HCT116 (cell line): Measurements from ENCODE around the gene HTR3A. TPM values are rescaled to one million over a fixed set of nuclear protein-coding genes. Genes with fewer than 3 reads are reported as not detected.

Source experiments
- ATAC-seq: fragments of 200-7000 bp; cut with Tn5 transposase; 2 replicates; pipeline ENCODE4 v1.9.1; 2020; ENCODE audit warnings: mild to moderate bottlenecking, moderate library complexity
- BruUV-seq: library from RNA; stranded (reverse); fragments of 400-500 nt; replicated peaks from 2 replicates; lab custom pipeline; 2021; lab: Mats Ljungman, UMichigan
- CTCF ChIA-PET: fragments of 300-600 bp; sonication (Branson Sonifier 250); formaldehyde crosslinking; loops from one replicate; lab custom pipeline; 2021; ENCODE audit warnings: antibody characterized with exemption; lab: Charles Lee
- POLR2A ChIA-PET: fragments of 300-600, 350-600 bp; sonication (Branson Sonifier 250); formaldehyde crosslinking; loops from one replicate; lab custom pipeline; 2021; ENCODE audit warnings: antibody characterized with exemption; lab: Charles Lee
- RAD21 ChIA-PET, 2 experiments: fragments of 300-600 bp; sonication (Branson Sonifier 250); formaldehyde crosslinking; loops; one replicate each; lab custom pipeline; 2023; ENCODE audit warnings: low total read pairs in 2 of 2; ENCODE audit not compliant: uncharacterized antibody in 2 of 2, unreplicated experiment in 2 of 2, low non-redundant PET in 1 of 2; lab: Charles Lee
- DNase-seq: peaks from one replicate; pipeline ENCODE4 v3.0.0-alpha.2; 2010; ENCODE audit warnings: low read depth, low spot score
- H2AFZ ChIP-seq: fragments of 200-600 bp; shearing (Covaris generic), sonication (generic); 2 replicates; pipeline ENCODE4 v1.6.1; 2017; ENCODE audit warnings: low read depth, mixed run types, mixed read lengths, antibody characterized with exemption, low read length; ENCODE audit not compliant: poor library complexity, severe bottlenecking
- H3K27ac ChIP-seq: 2 replicates; pipeline ENCODE4 v1.5.1; 2012; ENCODE audit warnings: low read depth, low read length
- H3K27me3 ChIP-seq: fragments of 200-600 bp; sonication (generic); 2 replicates; pipeline ENCODE4 v1.6.1; 2016; ENCODE audit warnings: mixed run types, low read length, mixed read lengths; ENCODE audit not compliant: insufficient read depth
- H3K36me3 ChIP-seq, 2 experiments: fragments of 200-500 bp in 1 of 2; fragments of 200-600 bp in 1 of 2; sonication (Bioruptor generic) in 1 of 2; sonication (generic) in 1 of 2; 2 replicates each; pipeline versions ENCODE4 v1.5.1 to v1.6.1; 2014 to 2016; ENCODE audit warnings: low read length in 2 of 2, inconsistent platforms in 1 of 2, mixed read lengths in 1 of 2, mixed run types in 1 of 2; ENCODE audit not compliant: insufficient read depth in 2 of 2, control insufficient read depth in 1 of 2
- H3K4me1 ChIP-seq, 2 experiments: fragments of 200-600 bp in 1 of 2; sonication (generic) in 1 of 2; 2 replicates each; pipeline versions ENCODE4 v1.5.1 to v1.6.1; 2012 to 2017; ENCODE audit warnings: low read length in 2 of 2, inconsistent platforms in 1 of 2, mild to moderate bottlenecking in 1 of 2, mixed read lengths in 1 of 2, mixed run types in 1 of 2, moderate library complexity in 1 of 2; ENCODE audit not compliant: insufficient read depth in 2 of 2, control insufficient read depth in 1 of 2
- H3K4me2 ChIP-seq: fragments of 200-600 bp; sonication (generic); 2 replicates; pipeline ENCODE4 v1.6.1; 2017; ENCODE audit warnings: mixed run types, low read length, mixed read lengths
- H3K4me3 ChIP-seq, 2 experiments: fragments of 200-600 bp in 1 of 2; sonication (generic) in 1 of 2; replicated peaks in 1 of 2; 2 replicates each; pipeline ENCODE4 v1.5.1; 2011 to 2016; ENCODE audit warnings: low read length in 2 of 2, control low read depth in 1 of 2, low read depth in 1 of 2, mild to moderate bottlenecking in 1 of 2, mixed read lengths in 1 of 2, mixed run types in 1 of 2
- H3K79me2 ChIP-seq: fragments of 200-600 bp; sonication (generic); 2 replicates; pipeline ENCODE4 v1.6.1; 2017; ENCODE audit warnings: mild to moderate bottlenecking, mixed run types, low read length, moderate library complexity, mixed read lengths; ENCODE audit not compliant: insufficient read depth
- H3K9ac ChIP-seq: fragments of 200-600 bp; sonication (generic); 2 replicates; pipeline ENCODE4 v1.6.1; 2016; ENCODE audit warnings: low read length, mixed read lengths
- H3K9me2 ChIP-seq: fragments of 200-600 bp; sonication (generic), shearing (Covaris generic); 2 replicates; pipeline ENCODE4 v1.6.1; 2017; ENCODE audit warnings: mixed run types, mild to moderate bottlenecking, moderate library complexity; ENCODE audit not compliant: insufficient read depth
- H3K9me3 ChIP-seq, 2 experiments: fragments of 200-500 bp in 1 of 2; fragments of 200-600 bp in 1 of 2; sonication (Bioruptor generic) in 1 of 2; sonication (generic) in 1 of 2; 2 replicates each; pipeline ENCODE4 v1.6.1; 2014 to 2017; ENCODE audit warnings: low read length in 2 of 2, mixed read lengths in 2 of 2, inconsistent platforms in 1 of 2, low read depth in 1 of 2, mild to moderate bottlenecking in 1 of 2, mixed run types in 1 of 2, moderate library complexity in 1 of 2; ENCODE audit not compliant: control insufficient read depth in 1 of 2, insufficient read depth in 1 of 2
- H4K20me1 ChIP-seq: fragments of 200-600 bp; sonication (generic), shearing (Covaris generic); 2 replicates; pipeline ENCODE4 v1.6.1; 2017; ENCODE audit warnings: mixed run types, mild to moderate bottlenecking, moderate library complexity; ENCODE audit not compliant: insufficient read depth
- EGR1 ChIP-seq: IDR thresholded peaks from 2 replicates; pipeline ENCODE4 v1.6.1; 2012; ENCODE audit warnings: low read depth
- EZH2 ChIP-seq: fragments of 200-600 bp; sonication (generic); IDR thresholded peaks from 2 replicates; pipeline ENCODE4 v1.6.1; 2017; ENCODE audit warnings: antibody characterized with exemption, mixed run types
- FOSL1 ChIP-seq: IDR thresholded peaks from 2 replicates; pipeline ENCODE4 v1.6.1; 2012; ENCODE audit warnings: low read depth
- POLR2AphosphoS5 ChIP-seq: IDR thresholded peaks from 2 replicates; pipeline ENCODE4 v1.6.1; 2011; ENCODE audit warnings: mild to moderate bottlenecking, low read depth, low read length, moderate library complexity
- TCF7L2 ChIP-seq: IDR thresholded peaks from 2 replicates; pipeline ENCODE4 v1.7.0; 2011; ENCODE audit warnings: borderline replicate concordance, inconsistent platforms; ENCODE audit not compliant: insufficient read depth, insufficient read length; ENCODE audit errors: extremely low read depth
- ZFX ChIP-seq: fragments of 450-650 bp; IDR thresholded peaks from 2 replicates; pipeline ENCODE4 v1.6.1; 2017
- ZNF274 ChIP-seq: fragments of 200-500 bp; sonication (Bioruptor generic); IDR thresholded peaks from 2 replicates; pipeline ENCODE4 v1.6.1; 2014; ENCODE audit warnings: mild to moderate bottlenecking, low read depth, low read length, inconsistent platforms
- intact Hi-C: fragments of 100-400 bp; cut with micrococcal nuclease; formaldehyde crosslinking; loops from 2 replicates; pipeline ENCODE4 v1.10.0; 2022
- total RNA-seq: library from RNA; stranded (reverse); gene quantifications from one replicate; pipeline ENCODE4 v1.2.1, GENCODE V29; 2021; ENCODE audit not compliant: unreplicated experiment
- TF ChIP-seq, protein P1 (sequence below): IDR thresholded peaks from 2 replicates; pipeline ENCODE4 v1.6.1; 2011; ENCODE audit warnings: mild to moderate bottlenecking, low read length, moderate library complexity; ENCODE audit not compliant: insufficient replicate concordance; ENCODE audit errors: extremely low read depth

HTR3A gene
- total RNA-seq, 1 experiment from 2014 or later = 0.12 TPM

DNA sequence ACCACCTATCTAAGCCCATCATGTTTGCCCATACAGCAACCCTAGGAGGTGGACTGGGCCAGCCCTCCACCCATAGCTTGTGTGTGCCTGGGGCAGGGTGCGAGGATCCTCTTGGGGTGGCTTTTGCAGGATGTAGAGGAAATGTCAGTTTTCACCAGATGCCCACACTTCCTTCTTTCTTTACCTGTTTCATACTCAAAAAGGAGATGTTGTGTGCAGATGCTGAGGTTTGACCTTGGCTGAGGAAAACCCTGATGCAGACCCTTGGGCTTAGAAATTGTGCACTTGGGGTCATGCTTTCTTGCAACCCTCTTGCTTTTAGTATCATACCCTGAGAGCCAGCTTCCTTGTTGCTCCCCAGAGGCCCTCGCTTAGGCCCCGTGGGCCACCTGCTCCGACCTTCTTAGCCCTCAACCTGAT is 2.2 kb downstream of the HTR3A start:
- no peak overlapping the region for H3K9ac ChIP-seq
- no peaks in the 10 kb centered on the region for H3K36me3 ChIP-seq
- intact Hi-C loops = loop anchor here (5.0 kb wide), 1 partner anchor 80 kb away; no protein-coding TSS in a partner anchor
- RAD21 ChIA-PET = interaction anchor here in 1 of 2 experiments (0.7 kb wide), 1 partner anchor 279 kb away, joined by 3 read pairs; no protein-coding TSS in a partner anchor
- no peaks in the 10 kb centered on the region for H3K9me3 ChIP-seq
- POLR2A ChIA-PET = no interaction called here
- no peak overlapping the region for H2AFZ ChIP-seq
- H3K9me2 ChIP-seq = no peaks in the 10 kb centered on the region
- no peak overlapping the region for H3K4me2 ChIP-seq
- no peak overlapping the region for H3K27ac ChIP-seq
- no peaks in the 10 kb centered on the region for H3K79me2 ChIP-seq
- H3K27me3 ChIP-seq = peaks cover 47% of the 10 kb centered on the region
- no peak for TF ChIP-seq EGR1
- no peak for TF ChIP-seq FOSL1
- TF ChIP-seq POLR2AphosphoS5 = no peak
- no peak for TF ChIP-seq ZFX
- TF ChIP-seq TCF7L2 = no peak
- TF ChIP-seq, protein P1, sequence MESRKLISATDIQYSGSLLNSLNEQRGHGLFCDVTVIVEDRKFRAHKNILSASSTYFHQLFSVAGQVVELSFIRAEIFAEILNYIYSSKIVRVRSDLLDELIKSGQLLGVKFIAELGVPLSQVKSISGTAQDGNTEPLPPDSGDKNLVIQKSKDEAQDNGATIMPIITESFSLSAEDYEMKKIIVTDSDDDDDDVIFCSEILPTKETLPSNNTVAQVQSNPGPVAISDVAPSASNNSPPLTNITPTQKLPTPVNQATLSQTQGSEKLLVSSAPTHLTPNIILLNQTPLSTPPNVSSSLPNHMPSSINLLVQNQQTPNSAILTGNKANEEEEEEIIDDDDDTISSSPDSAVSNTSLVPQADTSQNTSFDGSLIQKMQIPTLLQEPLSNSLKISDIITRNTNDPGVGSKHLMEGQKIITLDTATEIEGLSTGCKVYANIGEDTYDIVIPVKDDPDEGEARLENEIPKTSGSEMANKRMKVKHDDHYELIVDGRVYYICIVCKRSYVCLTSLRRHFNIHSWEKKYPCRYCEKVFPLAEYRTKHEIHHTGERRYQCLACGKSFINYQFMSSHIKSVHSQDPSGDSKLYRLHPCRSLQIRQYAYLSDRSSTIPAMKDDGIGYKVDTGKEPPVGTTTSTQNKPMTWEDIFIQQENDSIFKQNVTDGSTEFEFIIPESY = no peak
- no peak for TF ChIP-seq EZH2
- no peak for TF ChIP-seq ZNF274
- BruUV-seq = no TSS peak
- CTCF ChIA-PET = no interaction called here
- H4K20me1 ChIP-seq = no peaks in the 10 kb centered on the region
- H3K4me3 ChIP-seq = no peak overlapping the region
- ATAC-seq (no peak), DNase-seq (no peak)
- H3K4me1 ChIP-seq = peaks cover 13 to 14% of the 10 kb centered on the region in 2 experiments; a peak in 3 of 4 replicates
